NCI-H748 (cell line): ENCODE measurements around the gene PPP1R14C.
A peak's percentile ranks its signal among the peaks of the same experiment; 100 is the strongest.

Experiments
- DNase-seq: peaks from one replicate; lab custom pipeline; 2025; ENCODE audit not compliant: unreplicated experiment; lab: John Stamatoyannopoulos, UW

The PPP1R14C gene

DNA sequence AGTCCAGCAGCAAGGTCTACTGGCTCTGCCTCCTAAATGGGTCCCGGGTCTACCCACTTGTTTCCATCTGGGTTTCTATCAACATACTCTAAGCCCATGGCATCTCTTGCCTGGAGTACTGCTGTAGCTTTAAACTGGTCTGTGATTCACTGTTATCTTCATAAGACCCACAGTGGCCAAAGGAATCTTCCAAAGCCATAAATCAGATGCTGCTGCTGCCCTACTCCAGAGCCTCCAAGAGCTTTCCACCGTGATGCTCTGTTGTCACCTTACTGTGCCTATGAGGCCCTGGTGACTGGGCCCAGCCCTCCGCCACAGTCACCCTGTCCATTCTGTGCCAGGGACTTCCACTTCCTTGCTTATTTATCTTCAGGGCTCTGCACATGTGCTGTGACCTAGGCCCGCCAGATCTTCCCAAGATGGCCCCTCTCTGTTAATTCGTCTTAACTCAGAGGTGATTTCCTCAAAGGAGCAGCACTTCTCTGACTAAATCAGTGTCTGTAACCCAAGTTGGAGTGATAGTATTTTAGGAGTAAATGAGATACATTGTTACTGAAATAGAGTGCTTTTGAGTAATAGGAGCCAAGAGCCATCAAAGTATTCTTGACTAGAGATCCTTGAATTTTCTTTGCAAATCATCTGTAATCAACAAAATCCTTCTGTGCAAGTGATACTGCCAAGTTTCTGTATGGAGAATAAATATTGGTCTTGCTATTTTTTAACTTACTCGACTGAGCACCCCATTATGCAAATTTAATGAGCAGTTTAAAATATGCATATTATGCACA, 102.5 kb downstream of the PPP1R14C start:
- no peak for DNase-seq

- DNase-seq: no peak
Measured at GRCh38 chr6:150247803-150248202, 105.0 kb downstream of the PPP1R14C start.

GRCh38 chr6:150248300-150248699, 105.5 kb downstream of the PPP1R14C start:
- no peak for DNase-seq

- DNase-seq: no peak
Measured at GRCh38 chr6:150249261-150249660, 106.4 kb downstream of the PPP1R14C start.

- DNase-seq: peak; percentile 41
Measured at GRCh38 chr6:150250826-150251225, 108.0 kb downstream of the PPP1R14C start.

DNA sequence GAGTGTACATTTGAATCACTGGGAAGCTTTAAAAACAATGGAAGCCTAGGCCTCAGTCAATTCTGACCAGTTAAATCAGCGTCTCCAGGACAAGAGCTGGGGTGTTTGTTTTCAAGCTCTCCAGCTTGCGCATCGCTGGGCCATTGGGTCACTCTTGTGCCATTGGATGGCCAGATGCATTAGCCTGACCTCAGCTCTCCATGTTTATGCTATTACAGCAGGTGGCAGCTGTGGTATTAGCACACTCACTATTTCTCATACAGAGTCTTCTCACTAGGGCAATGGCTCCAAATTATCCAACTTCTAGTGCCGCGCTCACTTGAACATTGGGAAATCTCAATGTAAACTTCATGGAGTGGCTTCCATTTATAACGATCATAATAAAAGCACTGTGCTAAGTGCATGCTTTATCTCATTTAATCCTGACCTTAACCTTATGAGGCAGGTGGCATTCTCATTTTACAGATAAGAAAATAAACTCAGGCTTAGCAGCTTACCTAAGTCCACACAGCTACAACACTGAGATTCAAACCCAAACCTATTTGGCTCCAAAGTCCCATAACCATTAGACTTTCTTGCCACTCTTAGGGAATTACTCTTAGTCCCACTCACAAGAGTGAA, 108.8 kb downstream of the PPP1R14C start:
- DNase-seq: peak; percentile 82

GRCh38 chr6:150252714-150253444, 110.0 kb downstream of the PPP1R14C start:
- no peak for DNase-seq

DNA sequence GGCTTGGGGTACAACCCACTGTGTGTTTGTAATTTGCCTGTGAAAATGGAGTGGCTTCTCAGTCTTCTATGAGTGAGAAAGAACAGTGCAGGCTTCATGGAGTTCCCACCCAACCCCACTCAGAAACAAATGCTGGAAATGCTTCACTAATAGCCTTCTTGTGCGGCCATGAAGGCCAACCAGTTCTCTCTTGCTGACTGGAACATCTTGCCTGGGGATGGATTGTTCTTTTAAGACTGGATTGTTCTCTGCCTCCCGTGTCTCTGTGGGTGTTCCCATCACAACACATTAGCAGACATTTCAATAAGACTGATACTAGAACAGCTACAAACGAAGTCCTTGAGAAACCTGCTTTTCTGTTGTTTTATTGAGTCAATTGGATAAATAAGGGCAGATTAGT, 110.6 kb downstream of the PPP1R14C start:
- no peak for DNase-seq

- DNase-seq: no peak
Measured at GRCh38 chr6:150254770-150255169, 111.9 kb downstream of the PPP1R14C start.

- DNase-seq: no peak
Measured at GRCh38 chr6:150255840-150256239, 113.0 kb downstream of the PPP1R14C start.

- DNase-seq: no peak
Measured at GRCh38 chr6:150256618-150257272, 113.9 kb downstream of the PPP1R14C start.

DNA sequence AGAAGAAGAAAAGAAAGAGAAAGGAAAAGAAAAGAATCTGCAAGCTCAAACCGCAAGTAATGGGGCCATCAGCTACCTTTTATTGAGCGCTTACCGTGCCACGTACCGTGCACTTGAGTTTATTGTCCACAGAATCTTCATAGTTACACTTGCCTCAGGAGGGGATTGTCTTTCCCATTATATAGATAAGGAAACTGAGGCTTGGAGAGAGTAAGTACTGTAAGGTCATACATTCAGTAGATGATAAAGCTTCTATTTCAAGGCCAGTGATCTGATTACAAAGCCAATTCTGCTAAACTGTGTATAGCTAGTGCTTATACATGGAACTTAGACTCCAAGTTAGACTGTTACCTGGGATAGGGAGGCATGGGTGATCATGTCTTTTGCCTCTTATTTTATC, 115.5 kb downstream of the PPP1R14C start:
- DNase-seq: no peak

DNA sequence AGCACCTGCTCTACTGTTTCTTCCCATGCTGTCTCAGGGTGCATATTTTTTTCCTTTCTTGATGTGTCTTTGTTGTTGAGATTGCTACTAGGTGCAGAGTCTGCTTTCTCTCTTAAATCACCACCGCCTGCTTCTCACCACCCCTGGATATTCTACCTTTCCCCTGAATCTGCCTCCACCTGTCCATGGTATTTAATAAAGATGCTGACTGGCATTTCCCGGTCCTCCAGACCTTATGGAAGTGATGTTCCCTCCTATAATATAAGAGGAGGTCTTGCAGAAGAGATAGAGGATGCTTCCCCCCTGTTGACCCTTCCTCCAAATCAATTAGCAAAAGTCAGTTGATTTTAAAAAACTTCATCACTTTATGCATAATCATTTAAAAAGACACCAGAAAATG, 118.1 kb downstream of the PPP1R14C start:
- DNase-seq: no peak

DNA sequence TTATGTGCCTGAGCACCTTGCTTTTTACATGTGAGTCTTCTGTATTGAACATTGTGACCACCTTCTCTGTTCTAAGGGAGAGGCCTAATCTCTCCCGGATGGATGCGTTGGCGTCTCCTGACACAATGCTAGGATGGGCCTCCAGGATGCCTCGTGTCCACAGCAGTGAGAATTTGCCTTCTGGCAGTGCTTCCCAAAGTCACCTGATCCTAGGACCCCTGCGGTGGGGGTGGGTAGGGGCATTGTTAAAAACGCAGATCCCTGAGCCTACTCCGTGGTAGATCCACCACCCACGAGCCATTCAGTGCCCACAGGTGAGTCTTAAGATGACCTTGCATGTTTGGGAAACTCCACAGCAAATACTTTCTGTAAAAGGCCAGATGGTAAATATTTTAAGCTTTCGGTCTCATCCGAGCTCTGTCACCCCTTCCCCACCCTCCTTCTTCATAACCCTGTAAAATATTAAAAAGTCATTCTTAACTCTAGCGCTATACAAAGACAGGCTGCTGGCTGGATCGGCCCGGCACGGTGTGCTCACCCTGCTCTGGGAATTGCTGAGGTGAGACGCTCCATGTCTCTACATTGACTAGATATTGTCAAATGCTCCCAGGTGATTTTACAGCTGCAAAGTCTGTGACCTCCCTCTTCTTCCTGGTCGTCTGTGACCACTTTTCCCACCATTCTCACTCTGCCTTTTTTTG, 119.3 kb downstream of the PPP1R14C start:
- DNase-seq: no peak

DNA sequence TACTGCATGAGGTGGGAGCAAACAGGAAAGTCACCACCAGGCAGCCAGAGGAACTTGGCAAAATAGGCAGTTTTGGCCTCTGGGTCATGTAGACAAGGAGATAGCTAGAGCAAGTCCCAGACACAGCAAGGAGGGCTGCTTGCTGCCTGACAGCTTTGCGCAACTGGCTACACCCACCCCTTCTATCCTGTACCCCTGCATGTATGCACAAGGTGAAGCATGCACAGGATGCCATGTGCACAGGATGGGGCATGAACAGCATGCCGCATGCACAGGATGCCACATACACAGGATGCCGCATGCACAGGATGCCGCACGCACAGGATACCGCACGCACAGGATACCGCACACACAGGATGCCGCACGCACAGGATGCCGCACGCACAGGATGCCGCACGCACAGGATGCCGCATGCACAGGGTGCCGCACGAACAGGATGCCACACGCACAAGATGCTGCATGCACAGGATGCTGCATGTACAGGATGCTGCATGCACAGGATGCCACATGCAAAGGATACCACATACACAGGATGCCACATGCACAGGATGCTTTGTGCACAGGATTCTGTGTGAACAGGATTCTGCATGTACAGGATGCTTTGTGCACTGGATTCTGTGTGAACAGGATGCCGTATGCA, 121.0 kb downstream of the PPP1R14C start:
- no peak for DNase-seq

- no peak for DNase-seq
Measured at GRCh38 chr6:150266309-150266708, 123.5 kb downstream of the PPP1R14C start.

GRCh38 chr6:150266963-150267685, 124.3 kb downstream of the PPP1R14C start:
- DNase-seq: no peak

- DNase-seq: no peak
Measured at GRCh38 chr6:150267686-150268561, 125.1 kb downstream of the PPP1R14C start.
